NCI-H2081 (cell line): ENCODE results near the gene PPIL6.

Experiments
- DNase-seq, 2 experiments: peaks; one replicate each; lab custom pipeline; 2025; lab: John Stamatoyannopoulos, UW

The PPIL6 gene

DNA sequence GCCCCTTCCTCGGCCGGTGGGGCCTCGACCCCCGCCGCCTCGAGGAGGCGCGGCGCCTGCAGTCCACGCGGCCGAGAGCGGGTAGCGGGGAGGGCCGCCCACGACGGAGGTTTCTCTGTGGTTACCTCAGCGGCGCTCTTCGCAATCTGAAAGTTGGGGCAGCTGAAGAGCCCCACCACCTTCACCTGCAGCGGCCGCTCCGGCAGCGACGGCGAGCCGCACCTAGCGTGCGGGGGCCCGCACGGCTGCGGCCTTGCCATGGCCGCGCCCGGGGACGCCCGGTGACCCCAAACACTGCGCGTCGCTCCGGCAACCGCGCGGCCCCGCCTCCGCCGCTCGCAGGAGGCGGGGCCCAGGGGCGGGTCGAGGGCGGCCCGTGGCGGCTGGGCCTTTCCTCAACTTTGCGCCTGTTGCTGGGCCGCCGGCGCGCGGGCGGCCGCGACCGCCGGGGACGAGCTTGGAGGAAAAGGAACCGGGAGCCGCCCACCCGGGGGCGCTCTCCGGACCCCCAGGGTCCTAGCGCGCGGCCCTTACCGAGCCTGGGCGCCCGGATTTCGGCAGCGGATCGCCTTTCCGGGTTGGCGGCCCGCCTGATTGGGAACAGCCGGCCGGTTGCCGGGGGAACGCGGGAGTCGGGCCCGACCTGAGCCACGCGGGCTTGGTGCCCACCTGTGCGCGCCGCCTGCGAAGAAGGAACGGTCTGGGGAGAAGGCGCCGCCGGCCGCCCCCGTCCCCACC lies at the start of gene PPIL6, which contains the start of gene SMPD2:
Gene PPIL6 (minus strand): TSS at position 298 of the 738 bp plus-strand sequence. CDS start 38 bp downstream, at position 260.
Gene SMPD2 (plus strand): TSS at position 394 of the 738 bp plus-strand sequence. CDS start 398 bp downstream, outside the sequence.
- DNase-seq: peak; percentile 40 to 55

DNA sequence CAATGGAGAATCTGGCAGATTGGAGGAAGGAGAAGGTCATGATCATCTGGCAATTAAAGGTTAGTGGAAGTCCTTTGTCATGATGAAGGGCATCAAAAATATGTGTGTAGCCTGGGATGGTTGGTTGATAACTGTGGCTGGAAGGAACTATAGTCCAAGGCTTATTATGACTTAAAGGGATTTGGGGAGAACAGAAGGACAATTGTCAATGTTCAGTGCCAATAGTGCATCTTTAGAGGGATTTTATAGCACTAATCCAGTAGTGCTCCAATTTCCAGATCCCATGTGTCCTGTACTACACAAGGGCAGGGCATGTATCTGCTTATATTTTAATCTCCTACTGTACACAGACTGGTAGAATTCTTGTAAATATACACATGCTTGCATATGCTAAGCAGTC lies 47.6 kb upstream of the PPIL6 start:
- DNase-seq: no peak

DNA sequence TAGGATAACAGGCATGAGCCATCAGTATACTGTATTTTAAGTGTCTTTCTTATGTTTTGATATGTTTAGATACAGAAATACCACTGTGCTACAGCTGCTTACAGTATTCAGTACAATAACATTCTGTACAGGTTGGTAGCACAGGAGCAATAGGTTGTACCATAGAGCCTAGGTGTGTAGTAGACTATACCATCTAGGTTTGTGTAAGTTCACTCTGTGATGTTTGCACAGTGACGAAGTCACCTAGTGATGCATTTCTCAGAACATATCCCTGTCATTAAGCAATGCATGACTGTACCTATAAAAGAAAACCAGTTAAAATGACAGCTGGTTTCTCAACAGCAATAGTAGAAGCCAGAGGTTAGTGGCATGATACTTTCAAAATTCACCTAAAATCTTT lies 45.6 kb upstream of the PPIL6 start:
- no peak for DNase-seq

DNA sequence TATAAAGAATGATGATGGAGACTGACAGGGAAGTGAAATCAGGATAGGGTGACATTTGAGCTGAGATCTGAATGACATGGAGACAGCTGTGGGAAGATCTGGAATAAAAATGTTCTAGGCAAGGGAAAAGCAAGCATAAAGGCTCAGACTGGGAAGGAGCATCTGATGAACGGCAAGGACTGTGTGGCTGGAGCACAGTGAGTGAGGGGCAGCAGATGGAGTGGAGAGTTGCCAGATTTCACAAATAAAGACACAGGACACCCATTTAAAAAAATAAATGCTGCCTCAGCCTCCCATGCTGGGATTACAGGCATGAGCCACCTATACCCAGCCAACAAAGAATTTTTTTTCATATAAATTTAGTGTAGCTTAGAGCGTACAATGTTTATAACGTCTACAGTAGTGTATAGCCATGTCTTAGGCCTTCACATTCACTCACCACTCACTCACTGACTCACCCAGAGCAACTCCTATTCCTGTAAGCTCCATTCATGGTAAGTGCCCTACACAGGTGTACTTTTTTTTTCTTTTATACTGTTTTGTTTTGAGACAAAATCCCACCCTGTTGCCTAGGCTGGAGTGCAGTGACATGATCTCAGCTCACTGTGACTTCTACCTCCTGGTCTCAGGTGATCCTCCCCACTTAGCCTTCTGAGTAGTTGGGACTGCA lies 45.0 kb upstream of the PPIL6 start:
- DNase-seq: no peak

DNA sequence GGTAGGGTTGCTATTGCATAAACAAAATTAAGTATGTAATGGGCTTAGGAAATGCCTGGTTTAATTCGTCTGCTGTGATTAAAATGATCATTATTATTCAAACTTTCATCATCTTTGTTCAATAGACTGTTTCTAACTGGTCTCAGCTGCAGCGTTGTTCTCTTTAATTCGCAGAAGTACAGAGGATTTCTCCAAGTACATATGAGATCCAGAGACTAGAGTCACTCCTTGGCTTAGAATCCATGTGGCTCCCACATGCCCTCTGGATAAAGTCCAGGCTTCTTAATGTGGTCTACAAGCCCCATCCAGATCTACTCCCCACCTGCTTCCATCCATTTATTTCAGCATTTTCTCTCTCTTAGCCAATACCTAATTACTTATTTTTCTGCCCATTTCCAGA lies 43.7 kb upstream of the PPIL6 start:
- no peak for DNase-seq

DNA sequence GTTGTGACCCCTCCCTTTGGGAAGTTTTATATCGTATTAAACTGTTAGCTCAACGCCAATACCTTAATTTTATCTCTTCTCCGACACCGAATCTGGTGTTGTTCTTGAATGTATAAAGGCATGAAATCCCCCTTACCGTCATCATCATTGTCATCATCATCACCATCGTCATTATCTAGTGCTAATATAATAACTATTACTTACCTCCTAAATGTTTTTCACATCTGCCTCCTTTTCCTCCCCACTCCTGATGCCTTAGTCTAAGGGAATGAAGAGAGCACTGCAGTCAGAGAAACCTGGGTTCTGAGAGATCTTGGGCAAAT lies 43.3 kb upstream of the PPIL6 start:
- DNase-seq: no peak

DNA sequence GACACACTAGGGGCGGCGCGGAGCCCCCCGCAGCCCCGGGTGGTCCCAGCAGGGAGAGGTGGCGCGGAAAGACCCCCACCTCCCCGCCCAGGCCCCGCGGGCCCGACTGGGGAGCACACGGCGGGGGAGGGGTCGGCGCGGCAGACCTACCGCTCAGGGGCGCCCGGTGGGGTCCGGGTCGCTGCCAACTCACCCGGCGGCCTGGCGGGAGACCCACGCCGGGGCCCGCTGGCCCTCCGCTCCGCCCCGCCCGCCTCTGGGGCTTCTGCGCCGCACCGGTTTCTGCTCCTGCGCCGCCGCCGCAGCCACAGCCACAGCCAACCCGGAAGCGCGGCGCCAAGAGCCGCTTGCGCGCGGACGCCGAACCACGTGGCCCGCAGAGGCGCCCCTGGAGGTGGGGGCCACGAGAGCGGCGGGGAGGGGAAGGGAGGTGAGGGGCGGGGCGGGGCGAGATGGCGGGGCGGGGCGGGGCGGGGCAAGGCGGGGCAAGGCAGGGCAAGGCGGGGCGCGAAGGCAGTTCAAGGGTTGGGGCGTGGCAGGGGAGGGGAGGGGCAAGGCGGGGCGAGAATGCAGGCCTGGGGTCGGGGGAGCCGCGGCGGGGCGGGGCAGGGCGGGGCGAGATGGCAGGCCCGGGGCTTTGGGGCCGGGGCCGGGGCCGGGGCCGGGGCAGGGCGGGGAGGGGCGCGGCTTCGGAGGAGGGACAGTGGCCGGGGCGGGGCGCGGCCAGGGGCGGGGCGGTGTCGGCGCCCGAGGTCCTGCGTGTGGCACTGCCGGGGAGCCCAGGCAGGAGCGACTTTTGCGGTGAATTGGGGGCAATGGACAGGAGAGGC lies 42.7 kb upstream of the PPIL6 start, which contains the start of gene ZBTB24:
Gene ZBTB24 (minus strand): TSS at position 315 of the 830 bp plus-strand sequence. CDS start 1,193 bp downstream, outside the sequence.
- DNase-seq: peak; percentile 64 to 66

DNA sequence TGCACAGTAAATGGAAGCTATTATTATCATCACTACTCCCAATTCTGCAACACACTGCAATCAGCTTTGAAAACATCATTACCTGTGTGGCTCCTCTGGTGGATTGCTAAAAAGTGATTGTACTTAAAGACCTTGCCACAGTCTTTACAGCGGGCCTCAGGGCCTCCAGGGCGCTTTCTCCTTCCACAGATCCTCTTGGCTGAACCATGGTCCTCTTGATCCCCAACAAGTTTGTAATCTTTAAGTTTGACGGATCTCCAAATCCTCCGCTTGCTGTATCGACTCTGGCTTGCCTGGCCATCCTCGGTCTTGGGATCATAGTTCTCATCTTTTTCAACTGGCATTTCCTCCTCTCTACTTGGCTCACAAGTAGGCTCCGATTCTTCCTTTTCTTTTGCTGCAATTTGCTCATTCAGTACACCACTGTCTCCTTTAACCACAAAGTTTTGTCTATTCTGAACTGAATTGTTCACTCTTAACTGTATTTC lies 40.6 kb upstream of the PPIL6 start:
- DNase-seq: no peak

DNA sequence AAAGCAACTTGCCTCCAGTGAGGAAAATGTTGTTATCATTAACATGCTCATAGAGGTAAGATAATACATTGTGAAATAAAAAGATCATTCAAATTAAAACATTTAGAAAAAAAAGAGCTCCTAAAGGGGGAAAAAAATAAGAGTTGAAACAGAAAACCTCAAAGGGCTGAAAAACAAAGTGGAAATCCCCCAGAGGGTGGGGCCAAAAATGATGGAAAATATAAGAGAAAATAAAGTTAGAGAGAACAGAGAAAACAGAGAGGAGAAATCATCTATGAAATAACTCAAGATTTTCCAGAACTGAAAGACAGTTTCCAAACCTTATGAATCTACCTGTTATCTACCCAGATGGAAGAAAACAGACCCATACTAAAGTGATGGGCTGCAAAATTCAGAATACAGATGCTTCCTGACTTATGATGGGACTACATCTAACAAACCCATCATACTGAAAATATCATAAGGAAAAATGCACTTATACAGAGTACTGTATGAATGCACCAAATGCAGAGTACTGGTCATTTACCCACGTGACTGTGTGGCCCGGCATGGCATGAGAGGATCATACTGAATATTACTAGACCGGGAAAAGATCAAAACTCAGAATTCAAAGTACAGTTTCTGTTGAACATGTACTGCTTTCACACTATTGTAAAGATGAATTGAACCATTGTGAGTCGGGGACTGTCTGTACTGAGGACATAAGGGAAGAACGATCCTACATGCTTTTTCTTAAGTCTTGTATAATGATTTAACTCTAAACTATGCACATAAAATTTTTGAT lies 38.6 kb upstream of the PPIL6 start:
- DNase-seq: no peak

DNA sequence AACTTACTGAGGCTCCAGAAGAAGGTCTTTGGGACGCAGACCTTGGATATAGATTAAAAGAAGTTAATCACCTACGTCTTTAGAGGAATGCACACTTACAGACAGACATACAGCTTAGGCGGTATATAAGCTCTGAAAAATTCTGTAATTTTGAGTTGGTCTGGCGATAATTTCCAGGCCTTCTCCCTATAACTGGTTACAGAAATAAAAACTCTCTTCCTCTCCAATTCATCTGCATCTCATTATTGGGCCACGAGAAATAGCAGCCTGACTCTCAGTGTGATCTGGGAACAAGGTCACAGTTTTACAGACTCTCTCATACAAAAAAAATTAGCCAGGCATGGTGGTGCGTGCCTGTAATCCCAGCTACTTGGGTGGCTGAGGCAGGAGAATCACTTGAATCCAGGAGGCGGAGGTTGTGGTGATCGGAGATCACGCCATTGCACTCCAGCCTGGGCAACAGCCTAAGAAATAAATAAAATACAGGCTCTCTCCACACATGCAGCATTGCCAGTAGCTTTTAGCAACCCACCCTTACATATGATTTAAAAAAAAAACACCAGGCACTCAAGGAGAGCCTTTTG lies 37.9 kb upstream of the PPIL6 start:
- DNase-seq: no peak

DNA sequence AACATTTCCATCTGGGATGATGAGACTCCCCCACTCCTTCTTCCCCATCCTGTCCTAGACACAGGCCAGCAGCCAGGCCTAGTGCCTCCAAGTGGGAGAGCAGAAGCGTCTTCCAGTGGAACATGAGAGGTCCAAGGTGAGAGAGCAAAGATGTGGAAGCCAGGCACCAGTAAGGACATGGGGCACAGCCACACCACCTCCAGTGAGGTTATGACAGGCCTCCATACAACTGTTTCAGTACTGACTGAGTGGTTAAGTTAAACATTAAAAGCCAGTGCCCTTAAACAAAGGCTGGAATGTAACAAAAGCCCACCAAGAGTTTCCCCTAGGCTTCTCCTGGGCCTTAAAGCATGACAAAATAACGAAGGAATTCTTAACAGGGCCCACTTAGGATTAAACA lies 37.3 kb upstream of the PPIL6 start:
- no peak for DNase-seq

DNA sequence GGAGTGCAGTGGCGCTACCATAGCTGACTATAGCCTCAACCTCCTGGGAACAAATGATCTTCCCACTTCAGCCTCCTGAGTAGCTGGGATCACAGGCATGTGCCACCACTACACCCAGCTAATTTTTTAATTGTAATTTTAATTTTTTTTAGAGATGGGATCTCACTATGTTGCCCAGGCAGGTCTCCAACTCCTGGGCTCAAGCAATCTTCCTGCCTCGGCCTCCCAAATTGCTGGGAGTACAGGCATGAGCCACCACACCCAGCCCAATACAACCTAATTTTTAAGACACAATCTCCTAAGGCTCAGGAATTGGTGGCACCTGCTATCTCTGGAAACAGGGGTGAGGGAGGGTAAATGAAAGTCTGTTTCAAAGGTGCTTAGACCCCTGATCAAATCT lies 36.8 kb upstream of the PPIL6 start:
- DNase-seq: no peak

DNA sequence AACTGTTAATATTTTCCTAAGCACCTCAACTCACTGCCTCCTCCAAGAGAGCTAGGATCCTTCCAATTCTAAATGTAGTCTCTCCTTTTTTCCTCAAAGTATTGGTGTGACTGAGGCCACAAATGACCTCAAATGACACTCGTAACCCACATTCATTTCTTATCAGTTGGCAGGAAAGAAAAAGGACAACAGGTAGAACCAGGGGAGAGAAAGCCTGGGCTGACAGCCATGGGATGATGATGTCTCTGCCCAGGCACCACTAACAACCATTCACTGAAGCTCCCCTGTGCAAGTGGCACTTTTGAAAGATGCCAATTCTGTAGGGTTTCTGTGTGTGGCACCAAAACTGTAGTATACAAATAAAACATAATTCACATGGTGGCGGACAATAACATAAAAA lies 35.2 kb upstream of the PPIL6 start:
- DNase-seq: no peak

DNA sequence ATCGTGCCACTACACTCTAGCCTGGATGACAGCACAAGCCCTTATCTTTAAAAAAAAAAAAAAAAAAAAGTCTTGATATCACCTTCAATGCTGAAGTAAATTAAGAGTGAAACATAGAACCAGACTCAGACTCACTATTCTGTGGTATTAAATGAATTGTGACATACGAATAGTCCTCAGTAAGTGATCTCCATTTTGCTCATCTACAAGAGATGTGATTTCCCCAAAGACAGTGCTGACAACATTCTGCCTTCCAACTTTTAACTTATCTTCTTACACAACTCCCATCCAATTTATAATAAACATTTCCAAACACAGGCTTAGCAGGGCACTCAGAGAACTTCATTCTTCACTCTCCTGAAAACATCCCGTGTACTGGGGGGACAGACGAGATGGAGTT lies 34.6 kb upstream of the PPIL6 start:
- DNase-seq: no peak

DNA sequence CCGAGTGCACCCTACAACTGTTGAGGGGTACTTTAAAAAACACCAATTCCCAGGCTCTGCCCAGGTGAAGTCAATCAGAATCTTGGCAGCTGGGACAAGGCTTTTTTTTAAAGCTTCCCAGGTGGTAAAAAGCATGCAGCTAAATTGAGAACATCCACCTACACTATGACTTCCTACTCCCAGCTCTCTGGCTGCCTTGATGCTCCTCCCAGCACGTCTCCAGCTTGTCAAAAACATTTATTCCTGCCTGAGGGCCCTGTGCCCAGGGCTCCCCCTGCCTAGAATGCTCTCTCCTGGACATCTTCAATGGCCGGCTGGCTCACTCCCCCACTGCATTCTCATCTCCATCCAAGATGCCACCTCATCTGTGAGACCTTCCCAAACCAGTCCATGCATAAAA lies 32.7 kb upstream of the PPIL6 start:
- no peak for DNase-seq

DNA sequence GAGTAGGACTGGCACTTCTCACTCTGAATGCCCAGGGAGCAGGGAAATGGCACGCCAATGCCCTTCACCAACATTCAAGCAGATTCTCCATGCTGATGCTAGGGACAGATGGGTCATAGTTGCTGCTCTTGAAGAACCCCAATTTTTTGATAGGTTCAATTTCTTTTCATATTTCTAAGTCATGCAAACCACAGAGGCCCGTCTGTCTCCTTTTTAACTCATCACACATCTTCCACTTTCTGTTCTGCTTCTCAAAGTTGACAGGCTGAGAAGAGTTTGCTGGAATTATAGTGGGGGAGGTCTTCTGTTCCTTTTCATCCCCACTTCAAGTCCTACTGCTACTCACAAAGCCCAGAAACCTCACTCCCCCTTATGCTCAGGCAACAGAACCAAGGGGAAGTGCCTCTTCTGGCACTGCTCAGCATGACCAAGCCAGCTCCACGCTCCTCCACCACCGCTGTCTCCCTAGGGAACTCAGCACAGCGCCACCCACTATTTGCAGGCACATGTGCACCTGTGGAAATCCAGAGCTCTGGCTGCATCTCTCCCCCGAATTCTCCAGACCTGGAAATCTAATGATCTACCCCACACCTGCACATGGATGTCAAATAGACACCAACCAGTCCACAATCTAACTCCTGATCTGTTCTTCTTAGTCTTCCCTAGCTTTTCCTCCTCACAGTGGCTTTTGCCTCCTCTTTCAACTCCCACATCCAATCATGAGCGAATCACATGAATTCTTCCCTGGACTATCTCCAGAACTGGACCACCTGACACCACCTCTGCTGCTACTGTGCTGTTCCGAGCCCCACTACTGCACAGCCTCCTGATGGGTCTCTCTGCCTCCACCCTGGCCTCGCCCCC lies 31.9 kb upstream of the PPIL6 start:
- no peak for DNase-seq

DNA sequence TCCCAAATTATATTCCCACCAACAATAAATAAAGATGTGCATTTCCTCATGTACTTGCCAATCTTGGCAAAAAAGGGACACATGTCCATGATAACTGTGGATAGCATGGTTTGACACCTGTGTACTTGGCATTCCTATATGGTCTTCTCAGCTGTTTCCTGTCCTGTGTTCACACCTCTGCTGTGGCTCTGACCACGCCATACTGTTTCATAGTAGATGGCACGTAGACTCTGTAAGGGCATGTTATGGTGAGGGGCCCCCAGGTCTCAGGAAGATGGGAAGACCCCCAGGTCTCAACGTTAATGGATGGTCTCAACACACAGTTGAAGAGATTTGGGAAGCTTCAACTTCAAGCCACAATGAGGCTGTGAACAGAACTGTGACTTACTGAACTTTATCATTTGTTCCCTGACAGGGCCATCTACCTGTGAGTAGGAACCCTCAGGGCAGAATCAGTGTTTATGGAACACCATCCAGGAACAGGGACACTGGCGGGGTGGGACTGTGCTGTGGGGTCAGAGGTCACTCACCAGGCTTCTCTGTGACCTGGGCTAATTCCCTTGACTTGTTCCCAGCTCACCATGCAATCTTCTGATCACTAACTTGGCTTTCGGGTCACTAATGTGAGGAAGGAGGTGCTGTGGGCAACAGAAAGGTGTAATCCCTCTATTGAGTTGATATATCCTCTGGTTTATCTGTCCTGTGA lies 30.8 kb upstream of the PPIL6 start:
- no peak for DNase-seq

DNA sequence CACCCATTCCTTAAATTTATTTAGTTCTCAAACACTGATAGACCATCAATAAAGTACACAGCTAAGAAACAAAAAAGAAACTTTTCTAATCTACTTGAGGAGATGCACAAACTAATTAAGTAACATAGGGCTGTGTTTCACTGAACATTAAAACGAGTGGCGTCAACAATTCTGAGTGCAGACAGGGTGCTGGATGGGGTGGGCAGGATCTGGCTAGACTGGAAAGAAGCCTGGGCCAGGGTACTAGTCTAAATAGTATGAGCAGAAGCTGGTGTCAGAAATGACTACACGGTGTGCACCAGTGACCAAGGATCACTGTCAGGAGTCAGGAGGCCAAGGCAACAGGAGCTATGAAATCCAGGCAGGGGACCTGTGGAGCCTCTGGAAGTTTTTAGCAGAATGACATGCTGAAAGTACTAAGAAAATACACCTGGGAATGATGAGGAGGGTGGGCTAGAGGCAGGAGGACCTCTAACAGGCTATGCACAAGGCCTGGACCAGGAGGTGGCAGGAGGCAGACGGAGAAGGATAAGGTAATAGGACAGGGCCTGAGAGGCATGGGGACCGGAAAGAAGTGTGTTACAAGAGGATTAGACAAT lies 29.3 kb upstream of the PPIL6 start:
- DNase-seq: no peak

DNA sequence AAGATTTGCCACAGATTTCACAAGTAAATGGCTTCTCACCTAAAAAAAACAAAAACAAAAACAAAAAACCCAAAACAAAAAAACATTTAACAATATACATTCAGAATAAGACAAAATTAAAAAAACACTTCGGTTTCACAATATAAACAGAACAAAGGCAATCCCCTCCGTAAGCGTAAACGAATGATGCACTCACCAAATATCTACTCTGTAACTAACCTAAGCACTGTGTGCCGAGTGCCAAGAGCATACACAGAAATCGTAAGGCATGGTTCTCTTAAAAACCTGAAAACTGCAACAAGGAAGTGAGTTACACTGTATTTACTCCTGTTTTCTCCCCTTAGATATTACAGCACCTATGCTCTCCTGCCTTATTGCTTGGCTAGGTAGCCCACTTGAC lies 27.3 kb upstream of the PPIL6 start:
- DNase-seq: no peak
